ENCODE results near the gene NPY5R. TPM values are rescaled to one million over a fixed set of nuclear protein-coding genes. Genes with fewer than 3 reads are reported as not detected.

The NPY5R gene
- polyA plus RNA-seq, 1 donor from 2014 or later, result 1.3 TPM

DNA sequence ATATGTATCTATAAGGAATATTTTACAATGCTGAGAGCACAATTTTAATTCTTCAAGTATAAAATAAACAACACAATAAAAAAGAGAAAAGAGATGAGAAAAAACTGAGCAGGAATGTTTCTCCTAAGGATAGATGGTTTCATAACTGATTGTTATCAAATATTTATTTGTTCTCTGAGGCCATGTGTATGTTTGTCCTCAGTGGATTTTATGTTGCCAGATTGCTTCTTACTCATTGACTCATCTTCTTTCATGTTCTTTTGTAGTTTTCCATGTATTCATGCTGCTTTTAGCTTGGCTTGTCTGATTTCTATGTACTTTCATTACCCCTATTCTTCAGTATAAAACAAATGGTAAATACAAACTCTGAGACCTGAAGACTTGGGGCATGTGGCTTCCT is 41.2 kb downstream of the NPY5R start:
- Histone ChIP-seq H3K4me3 (ENCODE audit: low read length) (no peak overlapping the region), H3F3A (ENCODE audit: insufficient read depth, low read length, poor library complexity, severe bottlenecking) (no peaks in the 10 kb centered on the region), H3K36me3 (ENCODE audit: insufficient read depth, low read length) (no peaks in the 10 kb centered on the region), H2AFZ (ENCODE audit: low read depth, low read length) (no peak overlapping the region), H3K4me2 (ENCODE audit: low read length) (no peak overlapping the region), H3K79me2 (replicated peaks; ENCODE audit: insufficient read depth, low read length) (no peaks in the 10 kb centered on the region), H4K20me1 (ENCODE audit: insufficient read depth) (no peaks in the 10 kb centered on the region), H3K27ac (ENCODE audit: low read length) (no peak overlapping the region), H3K9me2 (ENCODE audit: insufficient read depth, low read length) (no peaks in the 10 kb centered on the region), H3K9me3 (ENCODE audit: low read length) (no peaks in the 10 kb centered on the region), H3K27me3 (ENCODE audit: insufficient read depth, low read depth, low read length) (no peaks in the 10 kb centered on the region), H3K9ac (ENCODE audit: low read length) (no peak overlapping the region)
- TF ChIP-seq, protein P1, sequence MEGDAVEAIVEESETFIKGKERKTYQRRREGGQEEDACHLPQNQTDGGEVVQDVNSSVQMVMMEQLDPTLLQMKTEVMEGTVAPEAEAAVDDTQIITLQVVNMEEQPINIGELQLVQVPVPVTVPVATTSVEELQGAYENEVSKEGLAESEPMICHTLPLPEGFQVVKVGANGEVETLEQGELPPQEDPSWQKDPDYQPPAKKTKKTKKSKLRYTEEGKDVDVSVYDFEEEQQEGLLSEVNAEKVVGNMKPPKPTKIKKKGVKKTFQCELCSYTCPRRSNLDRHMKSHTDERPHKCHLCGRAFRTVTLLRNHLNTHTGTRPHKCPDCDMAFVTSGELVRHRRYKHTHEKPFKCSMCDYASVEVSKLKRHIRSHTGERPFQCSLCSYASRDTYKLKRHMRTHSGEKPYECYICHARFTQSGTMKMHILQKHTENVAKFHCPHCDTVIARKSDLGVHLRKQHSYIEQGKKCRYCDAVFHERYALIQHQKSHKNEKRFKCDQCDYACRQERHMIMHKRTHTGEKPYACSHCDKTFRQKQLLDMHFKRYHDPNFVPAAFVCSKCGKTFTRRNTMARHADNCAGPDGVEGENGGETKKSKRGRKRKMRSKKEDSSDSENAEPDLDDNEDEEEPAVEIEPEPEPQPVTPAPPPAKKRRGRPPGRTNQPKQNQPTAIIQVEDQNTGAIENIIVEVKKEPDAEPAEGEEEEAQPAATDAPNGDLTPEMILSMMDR (IDR thresholded peaks at IDR 0.05; ENCODE audit: poor library complexity, severe bottlenecking), result no peak
- TF ChIP-seq, protein P2, sequence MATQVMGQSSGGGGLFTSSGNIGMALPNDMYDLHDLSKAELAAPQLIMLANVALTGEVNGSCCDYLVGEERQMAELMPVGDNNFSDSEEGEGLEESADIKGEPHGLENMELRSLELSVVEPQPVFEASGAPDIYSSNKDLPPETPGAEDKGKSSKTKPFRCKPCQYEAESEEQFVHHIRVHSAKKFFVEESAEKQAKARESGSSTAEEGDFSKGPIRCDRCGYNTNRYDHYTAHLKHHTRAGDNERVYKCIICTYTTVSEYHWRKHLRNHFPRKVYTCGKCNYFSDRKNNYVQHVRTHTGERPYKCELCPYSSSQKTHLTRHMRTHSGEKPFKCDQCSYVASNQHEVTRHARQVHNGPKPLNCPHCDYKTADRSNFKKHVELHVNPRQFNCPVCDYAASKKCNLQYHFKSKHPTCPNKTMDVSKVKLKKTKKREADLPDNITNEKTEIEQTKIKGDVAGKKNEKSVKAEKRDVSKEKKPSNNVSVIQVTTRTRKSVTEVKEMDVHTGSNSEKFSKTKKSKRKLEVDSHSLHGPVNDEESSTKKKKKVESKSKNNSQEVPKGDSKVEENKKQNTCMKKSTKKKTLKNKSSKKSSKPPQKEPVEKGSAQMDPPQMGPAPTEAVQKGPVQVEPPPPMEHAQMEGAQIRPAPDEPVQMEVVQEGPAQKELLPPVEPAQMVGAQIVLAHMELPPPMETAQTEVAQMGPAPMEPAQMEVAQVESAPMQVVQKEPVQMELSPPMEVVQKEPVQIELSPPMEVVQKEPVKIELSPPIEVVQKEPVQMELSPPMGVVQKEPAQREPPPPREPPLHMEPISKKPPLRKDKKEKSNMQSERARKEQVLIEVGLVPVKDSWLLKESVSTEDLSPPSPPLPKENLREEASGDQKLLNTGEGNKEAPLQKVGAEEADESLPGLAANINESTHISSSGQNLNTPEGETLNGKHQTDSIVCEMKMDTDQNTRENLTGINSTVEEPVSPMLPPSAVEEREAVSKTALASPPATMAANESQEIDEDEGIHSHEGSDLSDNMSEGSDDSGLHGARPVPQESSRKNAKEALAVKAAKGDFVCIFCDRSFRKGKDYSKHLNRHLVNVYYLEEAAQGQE (IDR thresholded peaks at IDR 0.05; ENCODE audit: borderline replicate concordance), result no peak
- TF ChIP-seq EZH2 (IDR thresholded peaks at IDR 0.05; ENCODE audit: borderline replicate concordance, insufficient read depth, low read length, poor library complexity, severe bottlenecking) (no peak), EP300 (conservative IDR thresholded peaks at IDR 0.05; ENCODE audit: poor library complexity, severe bottlenecking) (no peak), TAF1 (IDR thresholded peaks at IDR 0.05; ENCODE audit: low read depth) (no peak), MXI1 (conservative IDR thresholded peaks at IDR 0.05; ENCODE audit: poor library complexity, severe bottlenecking) (no peak), RAD21 (conservative IDR thresholded peaks at IDR 0.05) (no peak)

DNA sequence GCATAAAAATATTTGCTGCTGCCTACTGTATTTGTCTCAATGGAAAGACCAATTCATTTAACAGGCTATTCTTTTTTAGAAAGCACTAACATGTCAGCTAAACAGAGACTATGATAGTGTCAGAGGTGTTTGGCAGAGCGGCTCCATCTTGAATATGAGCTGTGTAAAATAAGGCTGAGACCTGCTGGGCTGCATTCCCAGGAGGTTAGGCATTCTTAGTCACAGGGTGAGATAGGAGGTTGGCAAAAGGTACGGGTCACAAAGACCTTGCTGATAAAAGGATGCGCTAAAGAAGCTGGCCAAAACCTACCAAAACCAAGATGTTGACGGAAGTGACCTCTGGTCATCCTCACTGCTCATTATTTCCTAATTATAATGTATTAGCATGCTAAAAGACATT is 41.8 kb downstream of the NPY5R start:
- H2AFZ ChIP-seq (ENCODE audit: low read depth, low read length), result no peak overlapping the region
- no peak for TF ChIP-seq SMC3 (conservative IDR thresholded peaks at IDR 0.05; ENCODE audit: poor library complexity)
- TF ChIP-seq RAD21 (conservative IDR thresholded peaks at IDR 0.05), result no peak
- TF ChIP-seq, protein P2 (IDR thresholded peaks at IDR 0.05; ENCODE audit: borderline replicate concordance), result no peak
- no peak for TF ChIP-seq POLR2AphosphoS5 (IDR thresholded peaks at IDR 0.05)
- no peak for TF ChIP-seq EP300 (conservative IDR thresholded peaks at IDR 0.05; ENCODE audit: poor library complexity, severe bottlenecking)
- TF ChIP-seq EZH2 (IDR thresholded peaks at IDR 0.05; ENCODE audit: borderline replicate concordance, insufficient read depth, low read length, poor library complexity, severe bottlenecking), result no peak
- no peak for TF ChIP-seq TAF1 (IDR thresholded peaks at IDR 0.05; ENCODE audit: low read depth)

More for the DNA sequence above, 41.8 kb downstream of the NPY5R start:
- no peaks in the 10 kb centered on the region for H3K79me2 ChIP-seq (replicated peaks; ENCODE audit: insufficient read depth, low read length)
- no peaks in the 10 kb centered on the region for H3F3A ChIP-seq (ENCODE audit: insufficient read depth, low read length, poor library complexity, severe bottlenecking)
- H3K4me3 ChIP-seq (ENCODE audit: low read length), result no peak overlapping the region
- H3K27ac ChIP-seq (ENCODE audit: low read length), result no peak overlapping the region
- H3K36me3 ChIP-seq (ENCODE audit: insufficient read depth, low read length), result no peaks in the 10 kb centered on the region
- H3K4me2 ChIP-seq (ENCODE audit: low read length), result no peak overlapping the region
- H3K9me2 ChIP-seq (ENCODE audit: insufficient read depth, low read length), result no peaks in the 10 kb centered on the region
- H3K9me3 ChIP-seq (ENCODE audit: low read length), result no peaks in the 10 kb centered on the region
- no peaks in the 10 kb centered on the region for H3K27me3 ChIP-seq (ENCODE audit: insufficient read depth, low read depth, low read length)
- no peak overlapping the region for H3K9ac ChIP-seq (ENCODE audit: low read length)
- H4K20me1 ChIP-seq (ENCODE audit: insufficient read depth), result no peaks in the 10 kb centered on the region

Measured in neural cell (in vitro differentiated cells).